IPS-18a (cell line): ENCODE measurements around the gene CCDC73.

Experiments used
- H3K27ac ChIP-seq: one replicate; pipeline ENCODE4 v1.5.1; 2013; ENCODE audit warnings: low read length
- H3K27me3 ChIP-seq: one replicate; pipeline ENCODE4 v1.6.1; 2013; ENCODE audit warnings: mild to moderate bottlenecking, low read length; ENCODE audit not compliant: control insufficient read depth, insufficient read depth
- H3K36me3 ChIP-seq: one replicate; pipeline ENCODE4 v1.6.1; 2013; ENCODE audit warnings: low read depth, low read length; ENCODE audit not compliant: control insufficient read depth
- H3K4me1 ChIP-seq: one replicate; pipeline ENCODE4 v1.6.1; 2013; ENCODE audit warnings: low read depth, low read length; ENCODE audit not compliant: control insufficient read depth
- H3K4me3 ChIP-seq: one replicate; pipeline ENCODE4 v1.5.1; 2013; ENCODE audit warnings: low read length
- H3K9ac ChIP-seq: one replicate; pipeline ENCODE4 v1.6.1; 2013; ENCODE audit warnings: mild to moderate bottlenecking, low read length, moderate library complexity
- H3K9me3 ChIP-seq: one replicate; pipeline ENCODE4 v1.6.1; 2013; ENCODE audit warnings: low read depth, low read length; ENCODE audit not compliant: control insufficient read depth

Gene CCDC73

GRCh38 chr11:32794439-32794838 is at the start of gene CCDC73:
CCDC73 (minus strand) TSS chr11:32794662; CDS start chr11:32760243, 34,419 bp downstream.
- no peak within 1 kb of the TSS for H3K9ac ChIP-seq

GRCh38 chr11:32843544-32843943 is 49.1 kb upstream of the CCDC73 start:
- H3K36me3 ChIP-seq = no peaks in the 10 kb centered on the region
- H3K27me3 ChIP-seq = no peaks in the 10 kb centered on the region
- H3K27ac ChIP-seq = no peak overlapping the region
- H3K4me1 ChIP-seq = peaks cover 4% of the 10 kb centered on the region
- no peaks in the 10 kb centered on the region for H3K9me3 ChIP-seq
- H3K4me3 ChIP-seq = no peak overlapping the region
- H3K9ac ChIP-seq = no peak overlapping the region

More at GRCh38 chr11:32794439-32794838, at the start of gene CCDC73:
- no peaks in the 10 kb centered on the region for H3K36me3 ChIP-seq
- H3K27ac ChIP-seq = no peak within 1 kb of the TSS
- H3K4me3 ChIP-seq = no peak within 1 kb of the TSS
- no peaks in the 10 kb centered on the region for H3K4me1 ChIP-seq
- no peaks in the 10 kb centered on the region for H3K9me3 ChIP-seq
- no peaks in the 10 kb centered on the region for H3K27me3 ChIP-seq

- Histone ChIP-seq H3K4me3 (no peak overlapping the region), H3K36me3 (no peaks in the 10 kb centered on the region), H3K9ac (no peak overlapping the region), H3K4me1 (peaks cover 4% of the 10 kb centered on the region), H3K27me3 (no peaks in the 10 kb centered on the region), H3K27ac (no peak overlapping the region), H3K9me3 (no peaks in the 10 kb centered on the region)
Measured at GRCh38 chr11:32840587-32840986, 46.1 kb upstream of the CCDC73 start.

- H3K4me3 ChIP-seq = no peak overlapping the region
Measured at GRCh38 chr11:32839308-32839707, 44.8 kb upstream of the CCDC73 start.

GRCh38 chr11:32838505-32839274 is 44.2 kb upstream of the CCDC73 start:
- Histone ChIP-seq H3K9ac (no peak overlapping the region), H3K9me3 (no peaks in the 10 kb centered on the region), H3K4me1 (peaks cover 4% of the 10 kb centered on the region), H3K27me3 (no peaks in the 10 kb centered on the region), H3K4me3 (no peak overlapping the region), H3K36me3 (no peaks in the 10 kb centered on the region), H3K27ac (no peak overlapping the region)

More at GRCh38 chr11:32839308-32839707, 44.8 kb upstream of the CCDC73 start:
- H3K27me3 ChIP-seq = no peaks in the 10 kb centered on the region
- H3K36me3 ChIP-seq = no peaks in the 10 kb centered on the region
- no peak overlapping the region for H3K9ac ChIP-seq
- H3K9me3 ChIP-seq = no peaks in the 10 kb centered on the region
- peaks cover 4% of the 10 kb centered on the region for H3K4me1 ChIP-seq
- no peak overlapping the region for H3K27ac ChIP-seq

GRCh38 chr11:32836946-32837345 is 42.5 kb upstream of the CCDC73 start:
- no peaks in the 10 kb centered on the region for H3K36me3 ChIP-seq
- no peak overlapping the region for H3K27ac ChIP-seq
- H3K4me3 ChIP-seq = no peak overlapping the region
- H3K27me3 ChIP-seq = no peaks in the 10 kb centered on the region
- no peaks in the 10 kb centered on the region for H3K9me3 ChIP-seq
- no peak overlapping the region for H3K9ac ChIP-seq
- H3K4me1 ChIP-seq = peaks cover 4% of the 10 kb centered on the region

GRCh38 chr11:32833921-32834320 is 39.5 kb upstream of the CCDC73 start:
- H3K4me1 ChIP-seq = peaks cover 6% of the 10 kb centered on the region
- H3K9me3 ChIP-seq = no peaks in the 10 kb centered on the region
- no peak overlapping the region for H3K27ac ChIP-seq
- no peak overlapping the region for H3K9ac ChIP-seq
- H3K36me3 ChIP-seq = no peaks in the 10 kb centered on the region
- H3K4me3 ChIP-seq = no peak overlapping the region
- peaks cover 26% of the 10 kb centered on the region for H3K27me3 ChIP-seq

- Histone ChIP-seq H3K36me3 (no peaks in the 10 kb centered on the region), H3K9me3 (no peaks in the 10 kb centered on the region), H3K9ac (no peak overlapping the region), H3K27ac (no peak overlapping the region), H3K4me1 (peaks cover 5% of the 10 kb centered on the region), H3K4me3 (no peak overlapping the region), H3K27me3 (peaks cover 32% of the 10 kb centered on the region)
Measured at GRCh38 chr11:32831221-32831620, 36.8 kb upstream of the CCDC73 start.

- Histone ChIP-seq H3K27ac (no peak overlapping the region), H3K9me3 (no peaks in the 10 kb centered on the region), H3K9ac (no peak overlapping the region), H3K4me3 (no peak overlapping the region), H3K27me3 (peaks cover 32% of the 10 kb centered on the region), H3K4me1 (peaks cover 5% of the 10 kb centered on the region), H3K36me3 (no peaks in the 10 kb centered on the region)
Measured at GRCh38 chr11:32830796-32831195, 36.3 kb upstream of the CCDC73 start.

GRCh38 chr11:32830413-32830738 is 35.9 kb upstream of the CCDC73 start:
- Histone ChIP-seq H3K27ac (no peak overlapping the region), H3K9ac (no peak overlapping the region)

GRCh38 chr11:32829680-32830412 is 35.4 kb upstream of the CCDC73 start, which contains the start of gene PRRG4:
PRRG4 (plus strand) TSS chr11:32829927; CDS start chr11:32830530, 603 bp downstream.
- peaks cover 5% of the 10 kb centered on the region for H3K4me1 ChIP-seq
- no peak within 1 kb of the TSS for H3K27ac ChIP-seq
- H3K27me3 ChIP-seq = peaks cover 32% of the 10 kb centered on the region
- H3K36me3 ChIP-seq = no peaks in the 10 kb centered on the region
- H3K4me3 ChIP-seq = peak within 1 kb of the TSS; percentile 80
- H3K9ac ChIP-seq = peak within 1 kb of the TSS; percentile 48
- H3K9me3 ChIP-seq = no peaks in the 10 kb centered on the region

More at GRCh38 chr11:32830413-32830738, 35.9 kb upstream of the CCDC73 start:
- peaks cover 5% of the 10 kb centered on the region for H3K4me1 ChIP-seq
- peak overlapping the region; percentile 80 for H3K4me3 ChIP-seq
- no peaks in the 10 kb centered on the region for H3K36me3 ChIP-seq
- H3K27me3 ChIP-seq = peaks cover 32% of the 10 kb centered on the region
- no peaks in the 10 kb centered on the region for H3K9me3 ChIP-seq
